GM12878 (cell line): ENCODE results near the gene PCP2. TPM values are rescaled to one million over a fixed set of nuclear protein-coding genes. Genes with fewer than 3 reads are reported as not detected.

Experiments used
- ATAC-seq: fragments of 200-7000 bp; cut with Tn5 transposase; 3 replicates; pipeline ENCODE4 v1.9.1; 2020; ENCODE audit warnings: mild to moderate bottlenecking, moderate library complexity
- BruUV-seq: library from RNA; stranded (reverse); fragments of 400-500 nt; replicated peaks from 2 replicates; lab custom pipeline; 2021; lab: Mats Ljungman, UMichigan
- CTCF ChIA-PET: fragments of 300-600 bp; sonication (Branson Sonifier 250); formaldehyde crosslinking; extraction: SDS; loops from one replicate; lab custom pipeline; 2021; ENCODE audit warnings: inconsistent platforms; lab: Yijun Ruan, JAX
- POLR2A ChIA-PET: fragments of 350-600 bp; formaldehyde crosslinking; extraction: SDS; loops from one replicate; lab custom pipeline; 2021; ENCODE audit warnings: inconsistent platforms; lab: Charles Lee
- RAD21 ChIA-PET: fragments of 300-600 bp; sonication (Branson Sonifier 250); formaldehyde crosslinking; loops from one replicate; lab custom pipeline; 2023; ENCODE audit warnings: antibody characterized with exemption; ENCODE audit not compliant: unreplicated experiment; lab: Charles Lee
- SMC1A ChIA-PET: fragments of 300-600 bp; sonication (Branson Sonifier 250); formaldehyde crosslinking; loops from one replicate; lab custom pipeline; 2023; ENCODE audit not compliant: unreplicated experiment, uncharacterized antibody; lab: Charles Lee
- DNase-seq: peaks from one replicate; pipeline ENCODE4 v3.0.0-alpha.2; 2011; ENCODE audit warnings: low read depth, low spot score
- FAIRE-seq: peaks from 3 replicates; lab custom pipeline; 2011; peaks lifted over from hg19 to GRCh38; lab: Jason Lieb, UNC
- H2AFZ ChIP-seq: 2 replicates; pipeline ENCODE4 v1.6.0; 2011; ENCODE audit warnings: low read depth, low read length, control low read depth; ENCODE audit not compliant: control insufficient read depth
- H3K27ac ChIP-seq: 2 replicates; pipeline ENCODE4 v1.5.1; 2011; ENCODE audit warnings: control low read depth; ENCODE audit not compliant: control insufficient read depth, insufficient read depth
- H3K27me3 ChIP-seq, 2 experiments: replicated peaks in 1 of 2; 2 replicates each; pipeline versions ENCODE4 v1.6.0 to v1.6.1; 2011; ENCODE audit warnings: low read length in 1 of 2; ENCODE audit not compliant: control insufficient read depth in 2 of 2, insufficient read depth in 2 of 2
- H3K36me3 ChIP-seq, 2 experiments: 2 replicates each; pipeline ENCODE4 v1.5.1; 2011; ENCODE audit warnings: low read length in 1 of 2; ENCODE audit not compliant: control insufficient read depth in 2 of 2, insufficient read depth in 2 of 2
- H3K4me1 ChIP-seq: 2 replicates; pipeline ENCODE4 v1.6.1; 2011; ENCODE audit warnings: mild to moderate bottlenecking, low read length, moderate library complexity, mixed read lengths; ENCODE audit not compliant: control insufficient read depth, insufficient read depth
- H3K4me2 ChIP-seq: 2 replicates; pipeline ENCODE4 v1.6.0; 2011; ENCODE audit warnings: control low read depth; ENCODE audit not compliant: control insufficient read depth, insufficient read depth
- H3K4me3 ChIP-seq: fragments of 200-600 bp; sonication (generic); 2 replicates; pipeline ENCODE4 v1.5.1; 2016
- H3K79me2 ChIP-seq: 2 replicates; pipeline ENCODE4 v1.6.0; 2011; ENCODE audit warnings: low read length; ENCODE audit not compliant: control insufficient read depth, insufficient read depth
- H3K9ac ChIP-seq: 2 replicates; pipeline ENCODE4 v1.8.0; 2011; ENCODE audit warnings: low read length, control low read depth, mixed read lengths; ENCODE audit not compliant: control insufficient read depth, insufficient read depth
- H3K9me3 ChIP-seq: replicated peaks from 3 replicates; pipeline ENCODE4 v1.5.1; 2011; ENCODE audit warnings: mild to moderate bottlenecking, low read length; ENCODE audit not compliant: control insufficient read depth, insufficient read depth
- H4K20me1 ChIP-seq: 2 replicates; pipeline ENCODE4 v1.6.0; 2011; ENCODE audit not compliant: control insufficient read depth, insufficient read depth
- BCL3 ChIP-seq: IDR thresholded peaks from 2 replicates; pipeline ENCODE4 v1.6.1; 2011; ENCODE audit warnings: borderline replicate concordance, low read depth, mild to moderate bottlenecking, moderate library complexity, low read length; ENCODE audit not compliant: insufficient read depth, poor library complexity, severe bottlenecking
- CBFB ChIP-seq: IDR thresholded peaks from 2 replicates; pipeline ENCODE4 v1.6.1; 2016; ENCODE audit warnings: antibody characterized with exemption, low read depth
- CBX3 ChIP-seq: fragments of 200-600 bp; sonication (generic); IDR thresholded peaks from 2 replicates; pipeline ENCODE4 v1.6.1; 2016; ENCODE audit warnings: low read depth, borderline replicate concordance
- HDGF ChIP-seq: fragments of 450-650 bp; IDR thresholded peaks from 2 replicates; pipeline ENCODE4 v1.6.1; 2016; ENCODE audit warnings: antibody characterized with exemption
- JUND ChIP-seq: IDR thresholded peaks from 2 replicates; pipeline ENCODE4 v1.6.1; 2012; ENCODE audit warnings: low read depth, mild to moderate bottlenecking, low read length, improper control_type of control experiment, moderate library complexity
- PKNOX1 ChIP-seq: fragments of 450-650 bp; IDR thresholded peaks from 2 replicates; pipeline ENCODE4 v1.6.1; 2016; ENCODE audit warnings: mild to moderate bottlenecking
- RB1 ChIP-seq: fragments of 450-650 bp; formaldehyde crosslinking; IDR thresholded peaks from 2 replicates; pipeline ENCODE4 v1.6.1; 2017; ENCODE audit warnings: mild to moderate bottlenecking, borderline replicate concordance
- RELB ChIP-seq: fragments of 450-650 bp; IDR thresholded peaks from 2 replicates; pipeline ENCODE4 v1.6.1; 2017; ENCODE audit warnings: low read depth, mild to moderate bottlenecking, moderate library complexity
- SKIL ChIP-seq: fragments of 450-650 bp; IDR thresholded peaks from 2 replicates; pipeline ENCODE4 v1.6.1; 2017; ENCODE audit warnings: mild to moderate bottlenecking, low read depth, inconsistent platforms; ENCODE audit not compliant: poor library complexity, severe bottlenecking
- SMARCA5 ChIP-seq: fragments of 450-650 bp; IDR thresholded peaks from 2 replicates; pipeline ENCODE4 v1.6.1; 2017; ENCODE audit warnings: mild to moderate bottlenecking
- SUZ12 ChIP-seq: fragments of 200-600 bp; sonication (generic); IDR thresholded peaks from one replicate; pipeline ENCODE4 v1.6.1; 2018; ENCODE audit warnings: antibody characterized with exemption, mild to moderate bottlenecking; ENCODE audit not compliant: unreplicated experiment
- ZBTB33 ChIP-seq: fragments of 450-650 bp; IDR thresholded peaks from 2 replicates; pipeline ENCODE4 v1.6.1; 2017; ENCODE audit warnings: mild to moderate bottlenecking
- WGBS: methylation state at CpG from one replicate; pipeline ENCODE4 v1.1.6; 2016; ENCODE audit warnings: low lambda C conversion rate; ENCODE audit not compliant: insufficient replicate concordance, insufficient coverage; ENCODE audit errors: missing lambda C conversion rate; 5-methylcytosine and 5-hydroxymethylcytosine counted together
- in situ Hi-C: fragments of 300-500 bp; cut with MboI; formaldehyde crosslinking; loops from 9 replicates; pipeline ENCODE4 v1.14.3; 2018; ENCODE audit warnings: mixed read lengths
- intact Hi-C: fragments of 100-400 bp; cut with micrococcal nuclease; formaldehyde crosslinking; loops from one replicate; pipeline ENCODE4 v1.14.2; 2022; ENCODE audit not compliant: unreplicated experiment
- polyA plus RNA-seq, 11 experiments: library from polyadenylated mRNA; depleted of rRNA in 4 of 11; unstranded in 6 of 11; stranded (reverse) in 5 of 11; fragments of >200 nt; fragmentation: Nextera tagmentation in 4 of 11; fragmentation: Illumina TruSeq in 1 of 11; extraction: Ambion mirVana in 4 of 11; extraction: Trizol in 1 of 11; gene quantifications; 1 replicate in 1 of 11; 2 replicates in 10 of 11; pipeline versions ENCODE4 v1.2.1 to v1.2.3, GENCODE V29; 2011 to 2016; ENCODE audit warnings: inconsistent platforms in 2 of 11, missing spikeins in 2 of 11, low read depth in 1 of 11
- total RNA-seq, 4 experiments: library from RNA; depleted of rRNA in 3 of 4; stranded (reverse); fragments of >200 nt in 3 of 4; fragmentation: Illumina TruSeq in 1 of 4; extraction: Trizol in 1 of 4; gene quantifications; 2 replicates each; pipeline versions ENCODE4 v1.2.1 to v1.2.3, GENCODE V29; 2013 to 2021

Gene PCP2
- total and polyA plus RNA-seq, 10 of the 15 experiments (the other 5 are each of a cell fraction or from before 2014, with no cell fraction given) = 0.10 to 0.62 (median 0.31) TPM; not detected in 5

- Histone ChIP-seq H3K79me2 (no peaks in the 10 kb centered on the region), H4K20me1 (no peaks in the 10 kb centered on the region), H3K36me3 (no peaks in the 10 kb centered on the region), H3K4me3 (no peak overlapping the region), H3K27me3 (no peaks in the 10 kb centered on the region), H3K9me3 (no peaks in the 10 kb centered on the region), H2AFZ (no peak overlapping the region), H3K9ac (no peak overlapping the region), H3K4me2 (no peak overlapping the region), H3K27ac (no peak overlapping the region), H3K4me1 (peaks cover 4% of the 10 kb centered on the region)
- ATAC-seq = no peak
- WGBS = 70% methylated on average over 7 of the region's 7 CpGs
- ChIA-PET CTCF (no interaction called here), SMC1A (no interaction called here), POLR2A (no interaction called here), RAD21 (no interaction called here)
- no TSS peak for BruUV-seq
- intact Hi-C loops = no loop called here
- in situ Hi-C loops = no loop called here
- DNase-seq = no peak
- no peak for FAIRE-seq
- TF ChIP-seq ZBTB33 (no peak), PKNOX1 (no peak), JUND (no peak), HDGF (no peak), BCL3 (no peak), CBX3 (no peak), SKIL (no peak), SUZ12 (no peak), RB1 (no peak), RELB (no peak), CBFB (no peak), SMARCA5 (no peak)
These were observed 30.2 kb upstream of the PCP2 start for GRCh38 chr19:7663706-7664105.
